GM20000 (cell line): ENCODE measurements around the gene PTGFRN.

Experiments
- DNase-seq: peaks from one replicate; pipeline ENCODE4 v3.0.0; 2012; ENCODE audit warnings: low spot score
- CTCF ChIP-seq: IDR thresholded peaks from 2 replicates; pipeline ENCODE4 v1.5.1; 2012; ENCODE audit warnings: mild to moderate bottlenecking, control low read depth; ENCODE audit errors: extremely low read depth, missing control alignments

The PTGFRN gene

GRCh38 chr1:116990612-116991151, 81.0 kb downstream of the PTGFRN start:
- DNase-seq = no peak
- no peak for TF ChIP-seq CTCF

GRCh38 chr1:116991171-116991845, 81.6 kb downstream of the PTGFRN start:
- no peak for DNase-seq
- no peak for TF ChIP-seq CTCF

GRCh38 chr1:116991918-116992317, 82.2 kb downstream of the PTGFRN start:
- no peak for TF ChIP-seq CTCF
- no peak for DNase-seq

- TF ChIP-seq CTCF = no peak
- DNase-seq = no peak
Observed at GRCh38 chr1:116993286-116993685, 83.6 kb downstream of the PTGFRN start.

GRCh38 chr1:116994411-116994810, 84.7 kb downstream of the PTGFRN start:
- DNase-seq = no peak
- TF ChIP-seq CTCF = no peak

GRCh38 chr1:116997066-116997465, 87.3 kb downstream of the PTGFRN start:
- DNase-seq = no peak

More at GRCh38 chr1:116997066-116997465, 87.3 kb downstream of the PTGFRN start:
- TF ChIP-seq CTCF = no peak
